Keratinocyte (primary cell): ENCODE data around the gene OTOR.

ENCODE experiments used
- EZH2 ChIP-seq: IDR thresholded peaks from one replicate; pipeline ENCODE4 v1.6.1; 2012; ENCODE audit warnings: inconsistent platforms, mild to moderate bottlenecking, low read length, moderate library complexity
- TF ChIP-seq, protein P1 (sequence below), 3 experiments: IDR thresholded peaks in 1 of 3; conservative IDR thresholded peaks in 1 of 3; optimal IDR thresholded peaks in 1 of 3; 2 replicates in 2 of 3; 3 replicates in 1 of 3; pipeline versions ENCODE3 to v1.5.1; 2011; ENCODE audit warnings: low read length in 3 of 3, mild to moderate bottlenecking in 3 of 3, moderate library complexity in 2 of 3, control low read depth in 1 of 3, inconsistent platforms in 1 of 3; ENCODE audit not compliant: insufficient read depth in 2 of 3; ENCODE audit errors: extremely low read depth in 1 of 3

DNA sequence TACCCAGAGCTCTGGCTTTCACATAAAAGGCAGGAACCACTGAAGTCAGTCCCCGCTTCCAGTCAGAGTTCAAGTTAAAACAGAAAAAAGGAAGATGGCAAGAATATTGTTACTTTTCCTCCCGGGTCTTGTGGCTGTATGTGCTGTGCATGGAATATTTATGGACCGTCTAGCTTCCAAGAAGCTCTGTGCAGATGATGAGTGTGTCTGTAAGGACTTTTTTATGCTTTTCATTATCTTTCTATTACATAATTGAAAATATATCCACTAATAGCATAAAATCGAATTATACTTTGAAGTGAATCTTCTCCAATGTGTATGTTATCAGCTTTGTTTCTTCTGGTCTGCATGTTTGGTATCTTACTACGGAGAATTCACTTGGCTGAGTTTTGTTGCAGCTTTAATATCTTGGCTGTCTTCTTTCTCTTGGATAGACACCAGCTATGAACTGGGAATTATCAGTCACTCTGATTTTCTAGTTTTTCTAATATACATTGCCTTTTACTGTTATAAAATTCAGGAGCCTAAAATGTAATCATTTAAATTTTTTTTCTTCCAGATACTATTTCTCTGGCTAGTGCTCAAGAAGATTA lies at the start of gene OTOR:
- TF ChIP-seq, protein P1, sequence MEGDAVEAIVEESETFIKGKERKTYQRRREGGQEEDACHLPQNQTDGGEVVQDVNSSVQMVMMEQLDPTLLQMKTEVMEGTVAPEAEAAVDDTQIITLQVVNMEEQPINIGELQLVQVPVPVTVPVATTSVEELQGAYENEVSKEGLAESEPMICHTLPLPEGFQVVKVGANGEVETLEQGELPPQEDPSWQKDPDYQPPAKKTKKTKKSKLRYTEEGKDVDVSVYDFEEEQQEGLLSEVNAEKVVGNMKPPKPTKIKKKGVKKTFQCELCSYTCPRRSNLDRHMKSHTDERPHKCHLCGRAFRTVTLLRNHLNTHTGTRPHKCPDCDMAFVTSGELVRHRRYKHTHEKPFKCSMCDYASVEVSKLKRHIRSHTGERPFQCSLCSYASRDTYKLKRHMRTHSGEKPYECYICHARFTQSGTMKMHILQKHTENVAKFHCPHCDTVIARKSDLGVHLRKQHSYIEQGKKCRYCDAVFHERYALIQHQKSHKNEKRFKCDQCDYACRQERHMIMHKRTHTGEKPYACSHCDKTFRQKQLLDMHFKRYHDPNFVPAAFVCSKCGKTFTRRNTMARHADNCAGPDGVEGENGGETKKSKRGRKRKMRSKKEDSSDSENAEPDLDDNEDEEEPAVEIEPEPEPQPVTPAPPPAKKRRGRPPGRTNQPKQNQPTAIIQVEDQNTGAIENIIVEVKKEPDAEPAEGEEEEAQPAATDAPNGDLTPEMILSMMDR (optimal IDR thresholded peaks at IDR 0.05 in 1 of 3, IDR thresholded peaks at IDR 0.05 in 1 of 3, conservative IDR thresholded peaks at IDR 0.05 in 1 of 3; ENCODE audit: extremely low read depth in 1 of 3, insufficient read depth in 2 of 3, low read length in 3 of 3), result no peak
- no peak for TF ChIP-seq EZH2
